H1 (cell line): ENCODE data around the gene KRT84. TPM values are rescaled to one million over a fixed set of nuclear protein-coding genes. Genes with fewer than 3 reads are reported as not detected.

Experiments
- CTCF ChIA-PET: fragments of 300-600 bp; sonication (Branson Sonifier 250); formaldehyde crosslinking; loops from one replicate; lab custom pipeline; 2021; ENCODE audit not compliant: partially characterized antibody; lab: Charles Lee
- POLR2A ChIA-PET: fragments of 300-600 bp; sonication (Branson Sonifier 250); formaldehyde crosslinking; loops from one replicate; lab custom pipeline; 2021; ENCODE audit warnings: inconsistent platforms; ENCODE audit not compliant: partially characterized antibody; lab: Charles Lee
- DNase-seq, 2 experiments: peaks; one replicate each; pipeline versions ENCODE4 v3.0.0 to v3.0.0-alpha.2; 2010 to 2022; ENCODE audit warnings: low spot score in 2 of 2, low read depth in 1 of 2, mixed read lengths in 1 of 2
- FAIRE-seq: peaks from 2 replicates; lab custom pipeline; 2011; peaks lifted over from hg19 to GRCh38; lab: Jason Lieb, UNC
- H2AFZ ChIP-seq: 2 replicates; pipeline ENCODE4 v1.8.1; 2012; ENCODE audit warnings: low read length, inconsistent platforms
- H2AK5ac ChIP-seq: 2 replicates; pipeline ENCODE4 v1.6.1; 2013; ENCODE audit warnings: low read depth, low read length
- H2BK120ac ChIP-seq: replicated peaks from 2 replicates; pipeline ENCODE3; 2013; ENCODE audit warnings: low read depth, low read length, inconsistent platforms
- H2BK12ac ChIP-seq: 2 replicates; pipeline ENCODE4 v1.6.1; 2013; ENCODE audit warnings: low read depth, low read length
- H2BK15ac ChIP-seq: 2 replicates; pipeline ENCODE4 v1.6.1; 2013; ENCODE audit warnings: low read length
- H2BK20ac ChIP-seq: 2 replicates; pipeline ENCODE4 v1.6.1; 2013; ENCODE audit warnings: low read length
- H2BK5ac ChIP-seq: 2 replicates; pipeline ENCODE4 v1.6.1; 2013; ENCODE audit warnings: low read depth, low read length
- H3K14ac ChIP-seq: 2 replicates; pipeline ENCODE4 v1.6.1; 2013; ENCODE audit warnings: inconsistent platforms; ENCODE audit not compliant: insufficient read length
- H3K18ac ChIP-seq: 2 replicates; pipeline ENCODE4 v1.6.1; 2013; ENCODE audit warnings: low read length; ENCODE audit errors: extremely low read depth
- H3K23ac ChIP-seq: 2 replicates; pipeline ENCODE4 v1.6.1; 2013; ENCODE audit warnings: inconsistent platforms; ENCODE audit not compliant: insufficient read length
- H3K23me2 ChIP-seq: 2 replicates; pipeline ENCODE4 v1.6.1; 2013; ENCODE audit warnings: low read depth, low read length
- H3K27ac ChIP-seq: 2 replicates; pipeline ENCODE4 v1.6.1; 2011; ENCODE audit warnings: low read depth, low read length, inconsistent platforms
- H3K27me3 ChIP-seq, 4 experiments: replicated peaks in 1 of 4; 1 replicate in 1 of 4; 2 replicates in 3 of 4; pipeline versions ENCODE4 v1.6.1 to v1.8.1; 2011 to 2013; ENCODE audit warnings: low read length in 3 of 4, mild to moderate bottlenecking in 3 of 4, inconsistent platforms in 2 of 4, mixed read lengths in 2 of 4, moderate library complexity in 1 of 4; ENCODE audit not compliant: control insufficient read depth in 3 of 4, insufficient read depth in 3 of 4; ENCODE audit errors: extremely low read depth in 1 of 4
- H3K36me3 ChIP-seq, 4 experiments: 2 replicates each; pipeline versions ENCODE4 v1.6.1 to v1.8.1; 2011 to 2013; ENCODE audit warnings: mild to moderate bottlenecking in 4 of 4, low read length in 3 of 4, moderate library complexity in 2 of 4, control low read depth in 1 of 4, inconsistent platforms in 1 of 4; ENCODE audit not compliant: insufficient read depth in 4 of 4, control insufficient read depth in 2 of 4
- H3K4ac ChIP-seq: replicated peaks from 2 replicates; pipeline ENCODE3; 2013; ENCODE audit warnings: low read length, low read depth, mixed read lengths, inconsistent platforms; ENCODE audit not compliant: insufficient read length
- H3K4me1 ChIP-seq, 4 experiments: replicated peaks in 1 of 4; 1 replicate in 1 of 4; 2 replicates in 3 of 4; pipeline versions ENCODE4 v1.6.1 to v1.8.1; 2011 to 2013; ENCODE audit warnings: low read length in 3 of 4, inconsistent platforms in 2 of 4, mixed read lengths in 1 of 4; ENCODE audit not compliant: insufficient read depth in 4 of 4, control insufficient read depth in 3 of 4
- H3K4me2 ChIP-seq, 2 experiments: 2 replicates each; pipeline versions ENCODE4 v1.6.1 to v1.8.1; 2011 to 2013; ENCODE audit warnings: low read depth in 2 of 2, low read length in 2 of 2, control low read depth in 1 of 2, inconsistent platforms in 1 of 2, mild to moderate bottlenecking in 1 of 2; ENCODE audit not compliant: insufficient read depth in 1 of 2
- H3K4me3 ChIP-seq, 4 experiments: fragments of 200-600, 300-600 bp in 1 of 4; sonication (generic), shearing (Covaris generic), sonication (Bioruptor Twin) in 1 of 4; 2 replicates each; pipeline versions ENCODE4 v1.5.1 to v1.8.1; 2011 to 2016; ENCODE audit warnings: low read length in 4 of 4, low read depth in 3 of 4, control low read depth in 2 of 4, inconsistent platforms in 2 of 4, mild to moderate bottlenecking in 2 of 4, mixed read lengths in 1 of 4, moderate library complexity in 1 of 4; ENCODE audit not compliant: insufficient read depth in 2 of 4; ENCODE audit errors: extremely low read depth in 1 of 4
- H3K56ac ChIP-seq: replicated peaks from 2 replicates; pipeline ENCODE3; 2013; ENCODE audit warnings: low read depth, mild to moderate bottlenecking, mixed read lengths, low read length, inconsistent platforms; ENCODE audit not compliant: insufficient read length
- H3K79me1 ChIP-seq: 2 replicates; pipeline ENCODE4 v1.6.1; 2013; ENCODE audit warnings: low read depth, low read length, control low read depth
- H3K79me2 ChIP-seq, 2 experiments: 2 replicates each; pipeline versions ENCODE4 v1.6.1 to v1.8.1; 2012 to 2013; ENCODE audit warnings: low read length in 2 of 2, mild to moderate bottlenecking in 2 of 2, inconsistent platforms in 1 of 2; ENCODE audit not compliant: insufficient read depth in 2 of 2, control insufficient read depth in 1 of 2
- H3K9ac ChIP-seq, 4 experiments: replicated peaks in 1 of 4; 1 replicate in 1 of 4; 2 replicates in 3 of 4; pipeline versions ENCODE4 v1.6.1 to v1.8.1; 2011 to 2013; ENCODE audit warnings: low read depth in 3 of 4, low read length in 3 of 4, control low read depth in 2 of 4, mild to moderate bottlenecking in 2 of 4, moderate library complexity in 2 of 4, inconsistent platforms in 1 of 4; ENCODE audit errors: extremely low read depth in 1 of 4
- H3K9me3 ChIP-seq, 2 experiments: 2 replicates each; pipeline versions ENCODE4 v1.6.1 to v1.8.1; 2012 to 2013; ENCODE audit warnings: mild to moderate bottlenecking in 2 of 2, moderate library complexity in 2 of 2, control low read depth in 1 of 2, inconsistent platforms in 1 of 2, low read depth in 1 of 2, low read length in 1 of 2, mixed read lengths in 1 of 2; ENCODE audit not compliant: insufficient read depth in 2 of 2
- H4K20me1 ChIP-seq, 2 experiments: replicated peaks in 1 of 2; 2 replicates each; pipeline versions ENCODE3 to v1.8.1; 2011 to 2013; ENCODE audit warnings: inconsistent platforms in 2 of 2, low read length in 2 of 2, mild to moderate bottlenecking in 1 of 2; ENCODE audit not compliant: insufficient read depth in 2 of 2, control insufficient read depth in 1 of 2
- H4K5ac ChIP-seq: 2 replicates; pipeline ENCODE4 v1.6.1; 2013; ENCODE audit warnings: low read length, low read depth, mixed read lengths, inconsistent platforms; ENCODE audit not compliant: insufficient read length
- H4K8ac ChIP-seq: 2 replicates; pipeline ENCODE4 v1.8.0; 2013; ENCODE audit warnings: mild to moderate bottlenecking, moderate library complexity, low read length, inconsistent platforms; ENCODE audit not compliant: insufficient read depth; ENCODE audit errors: extremely low read depth
- H4K91ac ChIP-seq: replicated peaks from 2 replicates; pipeline ENCODE3; 2013; ENCODE audit warnings: low read length, mixed read lengths, inconsistent platforms; ENCODE audit not compliant: insufficient read length
- CEBPB ChIP-seq: IDR thresholded peaks from 2 replicates; pipeline ENCODE4 v1.6.1; 2012; ENCODE audit warnings: low read depth, low read length
- E2F6 ChIP-seq: IDR thresholded peaks from 2 replicates; pipeline ENCODE4 v1.6.1; 2012; ENCODE audit warnings: inconsistent platforms
- EZH2 ChIP-seq: fragments of 200-600 bp; sonication (generic); IDR thresholded peaks from 2 replicates; pipeline ENCODE4 v1.7.1; 2012; ENCODE audit warnings: low read depth, mild to moderate bottlenecking, moderate library complexity, low read length, inconsistent platforms; ENCODE audit not compliant: severe bottlenecking
- FOSL1 ChIP-seq: IDR thresholded peaks from 2 replicates; pipeline ENCODE4 v1.6.1; 2011; ENCODE audit warnings: mild to moderate bottlenecking, low read depth, low read length, moderate library complexity; ENCODE audit not compliant: insufficient read depth
- GABPA ChIP-seq: IDR thresholded peaks from 2 replicates; pipeline ENCODE4 v1.6.1; 2011; ENCODE audit warnings: mild to moderate bottlenecking, low read length, moderate library complexity, borderline replicate concordance; ENCODE audit not compliant: insufficient read depth
- JUND ChIP-seq: IDR thresholded peaks from 2 replicates; pipeline ENCODE4 v1.6.1; 2011; ENCODE audit warnings: mild to moderate bottlenecking, improper control_type of control experiment, low read length
- NRF1 ChIP-seq: IDR thresholded peaks from 2 replicates; pipeline ENCODE4 v1.6.1; 2011; ENCODE audit warnings: mild to moderate bottlenecking, low read depth, low read length, improper control_type of control experiment
- POLR2A ChIP-seq, 2 experiments: IDR thresholded peaks; 1 replicate in 1 of 2; 2 replicates in 1 of 2; pipeline ENCODE4 v1.6.1; 2011; ENCODE audit warnings: low read depth in 2 of 2, low read length in 2 of 2, mild to moderate bottlenecking in 2 of 2; ENCODE audit errors: control extremely low read depth in 1 of 2
- POLR2AphosphoS5 ChIP-seq: IDR thresholded peaks from 2 replicates; pipeline ENCODE4 v1.6.1; 2011; ENCODE audit warnings: low read depth, low read length
- RBBP5 ChIP-seq: IDR thresholded peaks from 2 replicates; pipeline ENCODE4 v1.7.1; 2012; ENCODE audit warnings: low read depth, mild to moderate bottlenecking, inconsistent platforms, low read length, moderate library complexity, borderline replicate concordance
- SIN3A ChIP-seq, 2 experiments: IDR thresholded peaks in 1 of 2; conservative IDR thresholded peaks in 1 of 2; 2 replicates each; pipeline ENCODE4 v1.6.1; 2011 to 2012; ENCODE audit warnings: low read length in 2 of 2, improper control_type of control experiment in 1 of 2, low read depth in 1 of 2, mild to moderate bottlenecking in 1 of 2
- SP1 ChIP-seq: IDR thresholded peaks from 2 replicates; pipeline ENCODE4 v1.6.1; 2011; ENCODE audit warnings: low read depth, low read length
- TAF7 ChIP-seq: optimal IDR thresholded peaks from 2 replicates; pipeline ENCODE3; 2011; ENCODE audit warnings: low read depth, mild to moderate bottlenecking, inconsistent platforms, low read length, moderate library complexity, borderline replicate concordance
- WGBS, 2 experiments: shearing (Covaris generic) in 1 of 2; methylation state at CpG; one replicate each; pipeline versions ENCODE4 v1.1.6 to v1.1.7; 2013 to 2015; ENCODE audit warnings: low lambda C conversion rate in 2 of 2, mixed read lengths in 2 of 2, inconsistent platforms in 1 of 2, low coverage in 1 of 2, missing lambda C conversion rate in 1 of 2; ENCODE audit not compliant: insufficient replicate concordance in 2 of 2, insufficient coverage in 1 of 2, insufficient read length in 1 of 2; ENCODE audit errors: extremely low coverage in 1 of 2, missing lambda C conversion rate in 1 of 2; 5-methylcytosine and 5-hydroxymethylcytosine counted together
- polyA plus RNA-seq, 7 experiments: library from polyadenylated mRNA; depleted of rRNA in 3 of 7; stranded (reverse) in 5 of 7; unstranded in 2 of 7; fragments of >200 nt in 5 of 7; fragments of 200-250 nt in 2 of 7; gene quantifications; 1 replicate in 5 of 7; 2 replicates in 1 of 7; 4 replicates in 1 of 7; pipeline versions ENCODE4 v1.2.1 to v1.2.3, GENCODE V29; 2011 to 2013; ENCODE audit warnings: missing spikeins in 2 of 7, mixed read lengths in 2 of 7
- total RNA-seq: library from RNA; stranded (reverse); fragmentation: NEBNext Ultra II Directional; extraction: Animal tissue kit (Norgen Biotek cat#: 25700); gene quantifications from 2 replicates; pipeline ENCODE4 v1.2.1, GENCODE V29; 2021
- TF ChIP-seq, protein P1 (sequence below): IDR thresholded peaks from 2 replicates; pipeline ENCODE4 v1.6.1; 2011; ENCODE audit warnings: low read depth, mild to moderate bottlenecking, low read length; ENCODE audit not compliant: insufficient read depth

KRT84 gene
- total and polyA plus RNA-seq, 2 of the 8 experiments (the other 6 are each of a cell fraction or from before 2014, with no cell fraction given) = not detected

DNA sequence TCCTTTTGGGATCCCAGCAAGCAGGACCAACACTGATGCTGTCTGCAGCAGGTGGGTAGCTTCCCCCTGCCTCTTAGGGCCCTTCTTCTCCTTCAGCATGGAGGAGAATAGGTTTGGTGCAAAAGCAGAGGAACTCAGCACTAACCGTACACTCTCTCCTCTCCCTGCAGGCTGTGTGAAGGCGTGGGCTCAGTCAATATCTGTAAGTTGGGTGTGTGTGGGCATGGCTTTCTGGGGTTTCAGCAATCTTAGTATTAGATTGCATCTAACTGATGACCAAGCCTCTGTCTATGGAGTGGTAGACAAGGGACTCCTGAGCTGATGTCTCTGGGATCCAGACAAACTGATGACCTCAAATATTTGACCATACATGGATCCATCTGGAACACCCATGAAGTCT lies 32.5 kb downstream of the KRT84 start:
- POLR2A ChIA-PET = no interaction called here
- no peaks in the 10 kb centered on the region for H3K36me3 ChIP-seq
- CTCF ChIA-PET = interaction anchor here (1.6 to 10.7 kb wide), 6 partner anchors 10 to 196 kb away, joined by 6 to 88 read pairs (median 6); no protein-coding TSS in a partner anchor
- no peak overlapping the region for H2BK5ac ChIP-seq
- no peaks in the 10 kb centered on the region for H4K20me1 ChIP-seq
- no peaks in the 10 kb centered on the region for H3K27me3 ChIP-seq
- no peak overlapping the region for H4K91ac ChIP-seq
- no peak overlapping the region for H3K56ac ChIP-seq
- H3K79me1 ChIP-seq = no peaks in the 10 kb centered on the region
- H2AK5ac ChIP-seq = no peak overlapping the region
- no peak overlapping the region for H2BK120ac ChIP-seq
- no peak overlapping the region for H3K4me3 ChIP-seq
- H4K5ac ChIP-seq = no peak overlapping the region
- H4K8ac ChIP-seq = no peak overlapping the region
- no peak overlapping the region for H3K18ac ChIP-seq
- H3K27ac ChIP-seq = no peak overlapping the region
- H3K14ac ChIP-seq = no peak overlapping the region
- H2BK20ac ChIP-seq = no peak overlapping the region
- H2AFZ ChIP-seq = no peak overlapping the region
- H2BK12ac ChIP-seq = no peak overlapping the region
- H3K4ac ChIP-seq = no peak overlapping the region
- no peak overlapping the region for H2BK15ac ChIP-seq
- H3K9ac ChIP-seq = no peak overlapping the region
- WGBS, 2 experiments = 89% methylated on average over 2 of the region's 2 CpGs; no CpG with 5 or more reads in 1 of the 2 experiments
- no peaks in the 10 kb centered on the region; a peak in 1 of 4 replicates for H3K9me3 ChIP-seq
- no peak overlapping the region for H3K23ac ChIP-seq
- no peak overlapping the region for H3K4me2 ChIP-seq
- no peaks in the 10 kb centered on the region for H3K4me1 ChIP-seq
- H3K79me2 ChIP-seq = no peaks in the 10 kb centered on the region
- DNase-seq (no peak), FAIRE-seq (no peak)
- no peaks in the 10 kb centered on the region for H3K23me2 ChIP-seq
- TF ChIP-seq FOSL1 (no peak), NRF1 (no peak), TAF7 (no peak), E2F6 (no peak), POLR2AphosphoS5 (no peak), RBBP5 (no peak), GABPA (no peak), CEBPB (no peak), POLR2A (IDR thresholded peaks at IDR 0.05; ENCODE audit: control extremely low read depth in 1 of 2, low read depth in 2 of 2, low read length in 2 of 2) (no peak), SP1 (no peak), EZH2 (no peak), JUND (no peak), SIN3A (conservative IDR thresholded peaks at IDR 0.05 in 1 of 2, IDR thresholded peaks at IDR 0.05 in 1 of 2; ENCODE audit: low read depth in 1 of 2, low read length in 2 of 2) (no peak)
- TF ChIP-seq, protein P1, sequence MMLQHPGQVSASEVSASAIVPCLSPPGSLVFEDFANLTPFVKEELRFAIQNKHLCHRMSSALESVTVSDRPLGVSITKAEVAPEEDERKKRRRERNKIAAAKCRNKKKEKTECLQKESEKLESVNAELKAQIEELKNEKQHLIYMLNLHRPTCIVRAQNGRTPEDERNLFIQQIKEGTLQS = no peak
